GM12878 (cell line): ENCODE results near the gene TTLL7. TPM values are rescaled to one million over a fixed set of nuclear protein-coding genes. Genes with fewer than 3 reads are reported as not detected.

Experiments used
- ATAC-seq: fragments of 200-7000 bp; cut with Tn5 transposase; 3 replicates; pipeline ENCODE4 v1.9.1; 2020; ENCODE audit warnings: mild to moderate bottlenecking, moderate library complexity
- BruUV-seq: library from RNA; stranded (reverse); fragments of 400-500 nt; replicated peaks from 2 replicates; lab custom pipeline; 2021; lab: Mats Ljungman, UMichigan
- CTCF ChIA-PET: fragments of 300-600 bp; sonication (Branson Sonifier 250); formaldehyde crosslinking; extraction: SDS; loops from one replicate; lab custom pipeline; 2021; ENCODE audit warnings: inconsistent platforms; lab: Yijun Ruan, JAX
- POLR2A ChIA-PET: fragments of 350-600 bp; formaldehyde crosslinking; extraction: SDS; loops from one replicate; lab custom pipeline; 2021; ENCODE audit warnings: inconsistent platforms; lab: Charles Lee
- RAD21 ChIA-PET: fragments of 300-600 bp; sonication (Branson Sonifier 250); formaldehyde crosslinking; loops from one replicate; lab custom pipeline; 2023; ENCODE audit warnings: antibody characterized with exemption; ENCODE audit not compliant: unreplicated experiment; lab: Charles Lee
- SMC1A ChIA-PET: fragments of 300-600 bp; sonication (Branson Sonifier 250); formaldehyde crosslinking; loops from one replicate; lab custom pipeline; 2023; ENCODE audit not compliant: unreplicated experiment, uncharacterized antibody; lab: Charles Lee
- DNase-seq: peaks from one replicate; pipeline ENCODE4 v3.0.0-alpha.2; 2011; ENCODE audit warnings: low read depth, low spot score
- FAIRE-seq: peaks from 3 replicates; lab custom pipeline; 2011; peaks lifted over from hg19 to GRCh38; lab: Jason Lieb, UNC
- H2AFZ ChIP-seq: 2 replicates; pipeline ENCODE4 v1.6.0; 2011; ENCODE audit warnings: low read depth, low read length, control low read depth; ENCODE audit not compliant: control insufficient read depth
- H3K27ac ChIP-seq: 2 replicates; pipeline ENCODE4 v1.5.1; 2011; ENCODE audit warnings: control low read depth; ENCODE audit not compliant: control insufficient read depth, insufficient read depth
- H3K27me3 ChIP-seq, 2 experiments: replicated peaks in 1 of 2; 2 replicates each; pipeline versions ENCODE4 v1.6.0 to v1.6.1; 2011; ENCODE audit warnings: low read length in 1 of 2; ENCODE audit not compliant: control insufficient read depth in 2 of 2, insufficient read depth in 2 of 2
- H3K36me3 ChIP-seq, 2 experiments: 2 replicates each; pipeline ENCODE4 v1.5.1; 2011; ENCODE audit warnings: low read length in 1 of 2; ENCODE audit not compliant: control insufficient read depth in 2 of 2, insufficient read depth in 2 of 2
- H3K4me1 ChIP-seq: 2 replicates; pipeline ENCODE4 v1.6.1; 2011; ENCODE audit warnings: mild to moderate bottlenecking, low read length, moderate library complexity, mixed read lengths; ENCODE audit not compliant: control insufficient read depth, insufficient read depth
- H3K4me2 ChIP-seq: 2 replicates; pipeline ENCODE4 v1.6.0; 2011; ENCODE audit warnings: control low read depth; ENCODE audit not compliant: control insufficient read depth, insufficient read depth
- H3K4me3 ChIP-seq: fragments of 200-600 bp; sonication (generic); 2 replicates; pipeline ENCODE4 v1.5.1; 2016
- H3K79me2 ChIP-seq: 2 replicates; pipeline ENCODE4 v1.6.0; 2011; ENCODE audit warnings: low read length; ENCODE audit not compliant: control insufficient read depth, insufficient read depth
- H3K9ac ChIP-seq: 2 replicates; pipeline ENCODE4 v1.8.0; 2011; ENCODE audit warnings: low read length, control low read depth, mixed read lengths; ENCODE audit not compliant: control insufficient read depth, insufficient read depth
- H3K9me3 ChIP-seq: replicated peaks from 3 replicates; pipeline ENCODE4 v1.5.1; 2011; ENCODE audit warnings: mild to moderate bottlenecking, low read length; ENCODE audit not compliant: control insufficient read depth, insufficient read depth
- H4K20me1 ChIP-seq: 2 replicates; pipeline ENCODE4 v1.6.0; 2011; ENCODE audit not compliant: control insufficient read depth, insufficient read depth
- ESRRA ChIP-seq: IDR thresholded peaks from 2 replicates; pipeline ENCODE4 v1.6.1; 2012; ENCODE audit warnings: mild to moderate bottlenecking, low read length, improper control_type of control experiment
- GABPA ChIP-seq: IDR thresholded peaks from 2 replicates; pipeline ENCODE4 v1.6.1; 2014; ENCODE audit warnings: antibody characterized with exemption, low read depth, mild to moderate bottlenecking, inconsistent platforms
- POLR2A ChIP-seq: IDR thresholded peaks from 2 replicates; pipeline ENCODE4 v1.6.1; 2011; ENCODE audit warnings: low read depth, mild to moderate bottlenecking, low read length
- RCOR1 ChIP-seq: conservative IDR thresholded peaks from 2 replicates; pipeline ENCODE4 v1.6.1; 2012; ENCODE audit warnings: low read depth, low read length, improper control_type of control experiment
- SRF ChIP-seq, 2 experiments: IDR thresholded peaks; 2 replicates each; pipeline ENCODE4 v1.6.1; 2011; ENCODE audit warnings: low read depth in 2 of 2, low read length in 2 of 2, mild to moderate bottlenecking in 1 of 2, moderate library complexity in 1 of 2
- in situ Hi-C: fragments of 300-500 bp; cut with MboI; formaldehyde crosslinking; loops from 9 replicates; pipeline ENCODE4 v1.14.3; 2018; ENCODE audit warnings: mixed read lengths
- intact Hi-C: fragments of 100-400 bp; cut with micrococcal nuclease; formaldehyde crosslinking; loops from one replicate; pipeline ENCODE4 v1.14.2; 2022; ENCODE audit not compliant: unreplicated experiment
- polyA plus RNA-seq, 11 experiments: library from polyadenylated mRNA; depleted of rRNA in 4 of 11; unstranded in 6 of 11; stranded (reverse) in 5 of 11; fragments of >200 nt; fragmentation: Nextera tagmentation in 4 of 11; fragmentation: Illumina TruSeq in 1 of 11; extraction: Ambion mirVana in 4 of 11; extraction: Trizol in 1 of 11; gene quantifications; 1 replicate in 1 of 11; 2 replicates in 10 of 11; pipeline versions ENCODE4 v1.2.1 to v1.2.3, GENCODE V29; 2011 to 2016; ENCODE audit warnings: inconsistent platforms in 2 of 11, missing spikeins in 2 of 11, low read depth in 1 of 11
- total RNA-seq, 4 experiments: library from RNA; depleted of rRNA in 3 of 4; stranded (reverse); fragments of >200 nt in 3 of 4; fragmentation: Illumina TruSeq in 1 of 4; extraction: Trizol in 1 of 4; gene quantifications; 2 replicates each; pipeline versions ENCODE4 v1.2.1 to v1.2.3, GENCODE V29; 2013 to 2021
- TF ChIP-seq, protein P1 (sequence below): fragments of 450-650 bp; IDR thresholded peaks from 2 replicates; pipeline ENCODE4 v1.6.1; 2016; ENCODE audit warnings: mild to moderate bottlenecking
- TF ChIP-seq, protein P2 (sequence below), 3 experiments: IDR thresholded peaks in 2 of 3; conservative IDR thresholded peaks in 1 of 3; 2 replicates each; pipeline ENCODE4 v1.5.1; 2011; ENCODE audit warnings: low read depth in 3 of 3, low read length in 3 of 3, mild to moderate bottlenecking in 3 of 3, control low read depth in 2 of 3, moderate library complexity in 2 of 3, inconsistent platforms in 1 of 3, mixed read lengths in 1 of 3; ENCODE audit not compliant: control insufficient read depth in 2 of 3, insufficient read depth in 1 of 3; ENCODE audit errors: extremely low read depth in 1 of 3
- TF ChIP-seq, protein P3 (sequence below): IDR thresholded peaks from 2 replicates; pipeline ENCODE4 v1.6.1; 2012; ENCODE audit warnings: low read depth, low read length, improper control_type of control experiment

The TTLL7 gene
- total and polyA plus RNA-seq, 10 of the 15 experiments (the other 5 are each of a cell fraction or from before 2014, with no cell fraction given), result 0.03 to 1.4 (median 0.61) TPM

DNA sequence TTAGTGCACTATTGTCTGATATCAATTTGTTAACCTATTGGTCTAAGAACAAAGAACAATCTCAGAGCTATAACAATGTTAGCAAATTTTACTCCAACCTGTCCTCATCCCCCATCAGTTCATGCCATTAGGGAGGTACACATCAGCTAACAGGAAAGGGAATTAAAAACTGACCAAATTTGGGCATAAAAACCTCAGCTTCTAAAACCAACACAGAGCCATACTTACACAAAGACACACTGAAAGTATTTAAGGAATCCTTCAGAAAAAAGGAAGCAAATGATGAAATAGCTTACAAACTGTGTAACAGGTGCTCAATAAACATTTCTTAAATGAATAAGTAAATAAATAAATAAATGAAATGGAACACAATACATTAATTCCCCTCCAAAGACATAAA is 89.2 kb downstream of the TTLL7 start:
- Histone ChIP-seq H3K4me1 (no peaks in the 10 kb centered on the region), H3K9me3 (no peaks in the 10 kb centered on the region), H3K27ac (no peak overlapping the region), H3K27me3 (no peaks in the 10 kb centered on the region), H3K36me3 (no peaks in the 10 kb centered on the region), H3K79me2 (no peaks in the 10 kb centered on the region), H4K20me1 (no peaks in the 10 kb centered on the region), H3K9ac (no peak overlapping the region), H3K4me3 (no peak overlapping the region), H3K4me2 (no peak overlapping the region), H2AFZ (no peak overlapping the region)
- BruUV-seq, result no TSS peak
- no peak for DNase-seq
- ChIA-PET SMC1A (interaction anchor here (0.7 to 2.0 kb wide), 3 partner anchors 19 to 844 kb away, joined by 3 to 5 read pairs (median 5); no protein-coding TSS in a partner anchor), RAD21 (interaction anchor here (1.3 kb wide), 1 partner anchor 27 kb away, joined by 5 read pairs; no protein-coding TSS in a partner anchor), CTCF (interaction anchor here (0.6 to 0.9 kb wide), 2 partner anchors 10 to 444 kb away, joined by 3 read pairs; no protein-coding TSS in a partner anchor), POLR2A (interaction anchor here (0.6 kb wide), 1 partner anchor 323 kb away, joined by 3 read pairs; no protein-coding TSS in a partner anchor)
- in situ Hi-C loops (loop anchor here (25.0 kb wide), 1 partner anchor 853 kb away; no protein-coding TSS in a partner anchor), intact Hi-C loops (loop anchor here (5.0 to 10.0 kb wide), 3 partner anchors 715 to 863 kb away; no protein-coding TSS in a partner anchor)
- FAIRE-seq, result no peak
- no peak for ATAC-seq
- TF ChIP-seq GABPA, result no peak
- peak; percentile 35 to 66; a peak in 2 of 4 replicates for TF ChIP-seq SRF (IDR thresholded peaks at IDR 0.05; ENCODE audit: low read depth in 2 of 2, low read length in 2 of 2)
- TF ChIP-seq POLR2A, result no peak
- TF ChIP-seq, protein P1, sequence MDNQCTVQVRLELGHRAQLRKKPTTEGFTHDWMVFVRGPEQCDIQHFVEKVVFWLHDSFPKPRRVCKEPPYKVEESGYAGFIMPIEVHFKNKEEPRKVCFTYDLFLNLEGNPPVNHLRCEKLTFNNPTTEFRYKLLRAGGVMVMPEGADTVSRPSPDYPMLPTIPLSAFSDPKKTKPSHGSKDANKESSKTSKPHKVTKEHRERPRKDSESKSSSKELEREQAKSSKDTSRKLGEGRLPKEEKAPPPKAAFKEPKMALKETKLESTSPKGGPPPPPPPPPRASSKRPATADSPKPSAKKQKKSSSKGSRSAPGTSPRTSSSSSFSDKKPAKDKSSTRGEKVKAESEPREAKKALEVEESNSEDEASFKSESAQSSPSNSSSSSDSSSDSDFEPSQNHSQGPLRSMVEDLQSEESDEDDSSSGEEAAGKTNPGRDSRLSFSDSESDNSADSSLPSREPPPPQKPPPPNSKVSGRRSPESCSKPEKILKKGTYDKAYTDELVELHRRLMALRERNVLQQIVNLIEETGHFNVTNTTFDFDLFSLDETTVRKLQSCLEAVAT, result no peak
- TF ChIP-seq, protein P2, sequence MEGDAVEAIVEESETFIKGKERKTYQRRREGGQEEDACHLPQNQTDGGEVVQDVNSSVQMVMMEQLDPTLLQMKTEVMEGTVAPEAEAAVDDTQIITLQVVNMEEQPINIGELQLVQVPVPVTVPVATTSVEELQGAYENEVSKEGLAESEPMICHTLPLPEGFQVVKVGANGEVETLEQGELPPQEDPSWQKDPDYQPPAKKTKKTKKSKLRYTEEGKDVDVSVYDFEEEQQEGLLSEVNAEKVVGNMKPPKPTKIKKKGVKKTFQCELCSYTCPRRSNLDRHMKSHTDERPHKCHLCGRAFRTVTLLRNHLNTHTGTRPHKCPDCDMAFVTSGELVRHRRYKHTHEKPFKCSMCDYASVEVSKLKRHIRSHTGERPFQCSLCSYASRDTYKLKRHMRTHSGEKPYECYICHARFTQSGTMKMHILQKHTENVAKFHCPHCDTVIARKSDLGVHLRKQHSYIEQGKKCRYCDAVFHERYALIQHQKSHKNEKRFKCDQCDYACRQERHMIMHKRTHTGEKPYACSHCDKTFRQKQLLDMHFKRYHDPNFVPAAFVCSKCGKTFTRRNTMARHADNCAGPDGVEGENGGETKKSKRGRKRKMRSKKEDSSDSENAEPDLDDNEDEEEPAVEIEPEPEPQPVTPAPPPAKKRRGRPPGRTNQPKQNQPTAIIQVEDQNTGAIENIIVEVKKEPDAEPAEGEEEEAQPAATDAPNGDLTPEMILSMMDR (IDR thresholded peaks at IDR 0.05 in 2 of 3, conservative IDR thresholded peaks at IDR 0.05 in 1 of 3; ENCODE audit: control insufficient read depth in 2 of 3, extremely low read depth in 1 of 3, insufficient read depth in 1 of 3, low read depth in 3 of 3, low read length in 3 of 3), result no peak
- TF ChIP-seq, protein P3, sequence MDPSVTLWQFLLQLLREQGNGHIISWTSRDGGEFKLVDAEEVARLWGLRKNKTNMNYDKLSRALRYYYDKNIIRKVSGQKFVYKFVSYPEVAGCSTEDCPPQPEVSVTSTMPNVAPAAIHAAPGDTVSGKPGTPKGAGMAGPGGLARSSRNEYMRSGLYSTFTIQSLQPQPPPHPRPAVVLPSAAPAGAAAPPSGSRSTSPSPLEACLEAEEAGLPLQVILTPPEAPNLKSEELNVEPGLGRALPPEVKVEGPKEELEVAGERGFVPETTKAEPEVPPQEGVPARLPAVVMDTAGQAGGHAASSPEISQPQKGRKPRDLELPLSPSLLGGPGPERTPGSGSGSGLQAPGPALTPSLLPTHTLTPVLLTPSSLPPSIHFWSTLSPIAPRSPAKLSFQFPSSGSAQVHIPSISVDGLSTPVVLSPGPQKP, result 0 out of 2 replicates have a peak, but pooled peaks have one; percentile 46
- no peak for TF ChIP-seq RCOR1
- no peak for TF ChIP-seq ESRRA
